CD4-positive, alpha-beta T cell (primary cell): Measurements from ENCODE around the gene RAD1. TPM values are rescaled to one million over a fixed set of nuclear protein-coding genes. Genes with fewer than 3 reads are reported as not detected.

Source experiments
- ATAC-seq: fragments of 200-7000 bp; cut with Tn5 transposase; one replicate; pipeline ENCODE4 v1.10.0; 2022; ENCODE audit warnings: mild to moderate bottlenecking; ENCODE audit not compliant: poor library complexity
- CTCF ChIA-PET: fragments of 350-600 bp; sonication (Branson Sonifier 250); formaldehyde crosslinking; loops from one replicate; lab custom pipeline; 2021; ENCODE audit warnings: antibody characterized with exemption, inconsistent platforms; lab: Charles Lee
- POLR2A ChIA-PET: fragments of 350-600 bp; sonication (Branson Sonifier 250); formaldehyde crosslinking; loops from one replicate; lab custom pipeline; 2021; ENCODE audit warnings: antibody characterized with exemption, inconsistent platforms; lab: Charles Lee
- DNase-seq, 14 experiments: peaks; one replicate each; pipeline ENCODE4 v3.0.0-alpha.2; 2013 to 2020; ENCODE audit warnings: mixed read lengths in 2 of 14
- H3K27ac ChIP-seq, 2 donors: one replicate each; pipeline versions ENCODE4 v1.5.1 to v1.7.0; 2013; ENCODE audit warnings: low read length in 2 of 2, low read depth in 1 of 2, mild to moderate bottlenecking in 1 of 2
- H3K27me3 ChIP-seq, 2 experiments: 1 replicate in 1 of 2; 2 replicates in 1 of 2; pipeline versions ENCODE4 v1.6.1 to v1.7.0; 2013; ENCODE audit warnings: low read length in 2 of 2, control low read depth in 1 of 2, mild to moderate bottlenecking in 1 of 2, moderate library complexity in 1 of 2; ENCODE audit not compliant: insufficient read depth in 2 of 2, control insufficient read depth in 1 of 2
- H3K36me3 ChIP-seq: one replicate; pipeline ENCODE4 v1.6.1; 2013; ENCODE audit warnings: low read length, control low read depth; ENCODE audit not compliant: insufficient read depth
- H3K4me1 ChIP-seq: one replicate; pipeline ENCODE4 v1.6.1; 2013; ENCODE audit warnings: low read length, control low read depth; ENCODE audit not compliant: insufficient read depth
- H3K4me3 ChIP-seq: one replicate; pipeline ENCODE4 v1.5.1; 2013; ENCODE audit warnings: mild to moderate bottlenecking, low read length, moderate library complexity
- H3K9me3 ChIP-seq, 2 experiments: 1 replicate in 1 of 2; 2 replicates in 1 of 2; pipeline versions ENCODE4 v1.6.1 to v1.7.0; 2013; ENCODE audit warnings: low read length in 2 of 2, mild to moderate bottlenecking in 2 of 2, control low read depth in 1 of 2, moderate library complexity in 1 of 2; ENCODE audit not compliant: control insufficient read depth in 1 of 2, insufficient read depth in 1 of 2
- H3K27ac Mint-ChIP-seq: one replicate; pipeline ENCODE4 v1.8.0; 2020; ENCODE audit warnings: mixed read lengths
- H3K27me3 Mint-ChIP-seq: one replicate; pipeline ENCODE4 v1.8.0; 2021; ENCODE audit warnings: mixed read lengths
- H3K36me3 Mint-ChIP-seq: one replicate; pipeline ENCODE4 v1.8.0; 2021; ENCODE audit warnings: low read depth, mixed read lengths
- H3K4me1 Mint-ChIP-seq: one replicate; pipeline ENCODE4 v1.8.0; 2021; ENCODE audit warnings: low read depth, mixed read lengths
- H3K4me3 Mint-ChIP-seq: one replicate; pipeline ENCODE4 v1.8.0; 2020; ENCODE audit warnings: mild to moderate bottlenecking, mixed read lengths
- H3K9me3 Mint-ChIP-seq: one replicate; pipeline ENCODE4 v1.8.0; 2020; ENCODE audit warnings: mixed read lengths
- intact Hi-C, 2 experiments: fragments of 100-400 bp; cut with DNase I in 1 of 2; cut with micrococcal nuclease in 1 of 2; formaldehyde crosslinking; loops; one replicate each; pipeline versions ENCODE4 v1.15.1 to v1.9.0; 2023 to 2025; cut with DNase I, micrococcal nuclease
- total RNA-seq, 174 experiments: library from RNA in 2 of 174; stranded (reverse) in 2 of 174; gene quantifications; one replicate each; pipeline ENCODE4 v1.2.3 and lab custom pipeline; 2021 to 2026
- TF ChIP-seq, protein P1 (sequence below): fragments of 200-600 bp; IDR thresholded peaks from one replicate; pipeline ENCODE4 v1.8.0; 2022; ENCODE audit warnings: antibody characterized with exemption, mild to moderate bottlenecking

The RAD1 gene
- total RNA-seq, 2 experiments from 2014 or later: 26.7 to 29.2 TPM

DNA sequence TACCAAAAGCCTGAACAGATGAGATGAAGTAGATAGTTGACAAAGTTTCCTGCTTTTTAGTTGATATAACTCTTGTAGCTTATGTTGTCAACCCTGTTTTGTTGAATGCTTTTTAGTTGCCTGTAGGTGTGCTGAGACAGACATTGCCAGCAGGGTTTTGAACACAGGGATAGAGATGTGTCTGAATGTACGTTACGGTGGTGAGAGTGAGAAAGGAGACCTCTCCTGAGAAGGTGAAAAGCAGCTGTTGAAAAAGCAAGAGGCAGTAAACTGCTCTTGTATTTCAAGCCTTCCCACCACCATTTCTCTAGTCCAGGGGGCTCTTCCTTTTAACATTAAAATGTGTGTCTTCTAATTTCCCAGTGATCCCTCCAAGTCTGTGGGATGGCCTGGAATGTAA, 28.7 kb upstream of the RAD1 start:
- POLR2A ChIA-PET: no interaction called here
- peaks cover 89% of the 10 kb centered on the region for H3K36me3 Mint-ChIP-seq
- TF ChIP-seq, protein P1, sequence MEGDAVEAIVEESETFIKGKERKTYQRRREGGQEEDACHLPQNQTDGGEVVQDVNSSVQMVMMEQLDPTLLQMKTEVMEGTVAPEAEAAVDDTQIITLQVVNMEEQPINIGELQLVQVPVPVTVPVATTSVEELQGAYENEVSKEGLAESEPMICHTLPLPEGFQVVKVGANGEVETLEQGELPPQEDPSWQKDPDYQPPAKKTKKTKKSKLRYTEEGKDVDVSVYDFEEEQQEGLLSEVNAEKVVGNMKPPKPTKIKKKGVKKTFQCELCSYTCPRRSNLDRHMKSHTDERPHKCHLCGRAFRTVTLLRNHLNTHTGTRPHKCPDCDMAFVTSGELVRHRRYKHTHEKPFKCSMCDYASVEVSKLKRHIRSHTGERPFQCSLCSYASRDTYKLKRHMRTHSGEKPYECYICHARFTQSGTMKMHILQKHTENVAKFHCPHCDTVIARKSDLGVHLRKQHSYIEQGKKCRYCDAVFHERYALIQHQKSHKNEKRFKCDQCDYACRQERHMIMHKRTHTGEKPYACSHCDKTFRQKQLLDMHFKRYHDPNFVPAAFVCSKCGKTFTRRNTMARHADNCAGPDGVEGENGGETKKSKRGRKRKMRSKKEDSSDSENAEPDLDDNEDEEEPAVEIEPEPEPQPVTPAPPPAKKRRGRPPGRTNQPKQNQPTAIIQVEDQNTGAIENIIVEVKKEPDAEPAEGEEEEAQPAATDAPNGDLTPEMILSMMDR: no peak

DNA sequence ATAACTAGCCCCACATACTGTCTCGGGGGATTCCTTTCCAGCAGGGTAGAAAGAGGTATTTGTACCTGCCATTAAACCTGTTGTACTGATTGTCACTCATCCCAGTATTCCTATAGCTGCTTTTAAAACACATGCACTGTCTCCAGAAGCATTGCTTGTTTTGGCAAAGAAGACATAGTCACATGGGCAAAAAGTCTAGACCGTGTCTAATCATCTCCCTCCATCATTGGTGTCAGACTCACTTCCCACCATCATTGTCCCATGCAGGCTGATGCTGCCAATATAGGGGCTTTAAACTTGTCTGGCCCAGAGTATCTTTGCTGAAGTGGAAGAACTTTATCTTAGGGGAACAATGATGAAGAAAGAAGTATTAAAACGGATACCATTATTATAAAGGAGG, 26.6 kb upstream of the RAD1 start:
- ATAC-seq: no peak
- Mint-ChIP-seq H3K9me3 (no peaks in the 10 kb centered on the region), H3K27me3 (no peaks in the 10 kb centered on the region), H3K27ac (no peak overlapping the region), H3K36me3 (peaks cover 89% of the 10 kb centered on the region), H3K4me3 (no peak overlapping the region), H3K4me1 (no peaks in the 10 kb centered on the region)
- no peak overlapping the region for H3K4me3 ChIP-seq
- ChIA-PET CTCF (no interaction called here), POLR2A (no interaction called here)
- intact Hi-C loops: no loop called here
- DNase-seq: no peak
- peaks cover 88% of the 10 kb centered on the region for H3K36me3 ChIP-seq
- no peaks in the 10 kb centered on the region for H3K9me3 ChIP-seq
- no peaks in the 10 kb centered on the region for H3K4me1 ChIP-seq
- no peaks in the 10 kb centered on the region for H3K27me3 ChIP-seq
- no peak overlapping the region for H3K27ac ChIP-seq
- TF ChIP-seq, protein P1: no peak

More for the DNA sequence above, 28.7 kb upstream of the RAD1 start:
- no peaks in the 10 kb centered on the region for H3K9me3 ChIP-seq
- Mint-ChIP-seq H3K27me3 (no peaks in the 10 kb centered on the region), H3K9me3 (no peaks in the 10 kb centered on the region), H3K4me3 (no peak overlapping the region), H3K4me1 (no peaks in the 10 kb centered on the region), H3K27ac (no peak overlapping the region)
- no peak overlapping the region for H3K4me3 ChIP-seq
- no peak overlapping the region for H3K27ac ChIP-seq
- H3K27me3 ChIP-seq: no peaks in the 10 kb centered on the region
- ATAC-seq: no peak
- CTCF ChIA-PET: no interaction called here
- H3K4me1 ChIP-seq: no peaks in the 10 kb centered on the region
- intact Hi-C loops: no loop called here
- H3K36me3 ChIP-seq: peaks cover 69% of the 10 kb centered on the region
- no peak for DNase-seq

DNA sequence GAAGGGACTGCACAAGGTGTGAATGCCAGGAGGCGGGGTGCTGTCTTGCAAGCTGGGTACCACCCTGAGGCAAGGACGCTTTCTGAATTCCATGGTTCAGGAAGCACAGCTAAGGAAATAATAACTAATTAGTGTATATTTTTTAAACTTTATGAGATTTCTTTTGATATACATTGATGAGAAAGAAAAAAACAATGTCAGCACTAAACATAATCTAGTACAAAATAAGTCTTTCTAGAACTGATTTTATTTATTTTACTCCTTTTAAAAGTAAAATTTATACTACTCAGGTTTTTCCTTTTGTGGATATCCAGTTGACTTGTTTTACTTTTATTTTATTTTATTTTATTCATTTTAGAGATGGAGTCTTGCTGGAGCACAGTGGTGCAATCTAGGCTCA, 17.6 kb upstream of the RAD1 start:
- H3K4me3 ChIP-seq: no peak overlapping the region
- H3K4me1 ChIP-seq: peaks cover 21% of the 10 kb centered on the region
- intact Hi-C loops: loop anchor here in 1 of 2 experiments (5.0 to 10.0 kb wide), 2 partner anchors 682 to 1219 kb away; partner anchors contain the start of genes LMBRD2, SKP2 and SPEF2
- H3K27ac ChIP-seq: no peak overlapping the region
- Mint-ChIP-seq H3K4me3 (no peak overlapping the region), H3K27ac (no peak overlapping the region), H3K9me3 (no peaks in the 10 kb centered on the region), H3K27me3 (no peaks in the 10 kb centered on the region), H3K36me3 (peaks cover 55% of the 10 kb centered on the region), H3K4me1 (peaks cover 37% of the 10 kb centered on the region)
- CTCF ChIA-PET: no interaction called here
- TF ChIP-seq, protein P1: no peak
- ATAC-seq (no peak), DNase-seq (no peak)
- H3K9me3 ChIP-seq: no peaks in the 10 kb centered on the region
- H3K27me3 ChIP-seq: no peaks in the 10 kb centered on the region
- POLR2A ChIA-PET: no interaction called here
- peaks cover 37% of the 10 kb centered on the region for H3K36me3 ChIP-seq
